ENCODE measurements around the gene XRCC6. TPM values are rescaled to one million over a fixed set of nuclear protein-coding genes. Genes with fewer than 3 reads are reported as not detected.
A peak's percentile ranks its signal among the peaks of the same experiment; 100 is the strongest.

XRCC6 gene
- total RNA-seq, 2 donors from 2014 or later = 203 to 312 TPM

GRCh38 chr22:41695211-41695610 lies 74.1 kb downstream of the XRCC6 start:
- no peak for DNase-seq
- peaks cover 7% of the 10 kb centered on the region for H3K4me1 ChIP-seq
- H3K27me3 ChIP-seq = no peaks in the 10 kb centered on the region
- intact Hi-C loops (cut with DNase I) = loop anchor here (5.0 kb wide), 1 partner anchor 247 kb away; no protein-coding TSS in a partner anchor
- TF ChIP-seq CTCF (IDR thresholded peaks at IDR 0.05) = no peak
- no peaks in the 10 kb centered on the region for H3K9me3 ChIP-seq
- H3K36me3 ChIP-seq = no peaks in the 10 kb centered on the region
- H3K9ac ChIP-seq (ENCODE audit: low read depth in 2 of 2, low read length in 2 of 2) = no peak overlapping the region
- no peak overlapping the region for H3K27ac ChIP-seq
- H3K4me3 ChIP-seq = no peak overlapping the region

- Histone ChIP-seq H3K9ac (ENCODE audit: low read depth in 2 of 2, low read length in 2 of 2) (peak overlapping the region in 1 of 2 donors; percentile 60), H3K4me3 (no peak overlapping the region), H3K4me1 (peaks cover 7% of the 10 kb centered on the region), H3K27ac (no peak overlapping the region), H3K9me3 (no peaks in the 10 kb centered on the region), H3K27me3 (no peaks in the 10 kb centered on the region), H3K36me3 (no peaks in the 10 kb centered on the region)
- DNase-seq = no peak
- intact Hi-C loops (cut with DNase I) = loop anchor here (5.0 kb wide), 1 partner anchor 246 kb away; no protein-coding TSS in a partner anchor
- TF ChIP-seq CTCF (IDR thresholded peaks at IDR 0.05) = no peak
Observed at GRCh38 chr22:41696703-41697102, 75.6 kb downstream of the XRCC6 start.

GRCh38 chr22:41697126-41697775 lies 76.2 kb downstream of the XRCC6 start:
- H3K36me3 ChIP-seq = no peaks in the 10 kb centered on the region
- peak overlapping the region; percentile 26 for H3K4me3 ChIP-seq
- intact Hi-C loops (cut with DNase I) = loop anchor here (5.0 kb wide), 1 partner anchor 245 kb away; no protein-coding TSS in a partner anchor
- peak; percentile 97 for DNase-seq
- H3K9me3 ChIP-seq = no peaks in the 10 kb centered on the region
- no peak overlapping the region for H3K27ac ChIP-seq
- H3K4me1 ChIP-seq = peaks cover 7% of the 10 kb centered on the region
- H3K9ac ChIP-seq (ENCODE audit: low read depth in 2 of 2, low read length in 2 of 2) = peak overlapping the region in 1 of 2 donors; percentile 60
- H3K27me3 ChIP-seq = no peaks in the 10 kb centered on the region
- TF ChIP-seq CTCF (IDR thresholded peaks at IDR 0.05) = peak; percentile 99

GRCh38 chr22:41699264-41700107 lies 78.4 kb downstream of the XRCC6 start, which contains the start of gene MEI1:
Gene MEI1, plus strand, starts transcription at chr22:41699503. Its CDS starts 36 bp downstream, at chr22:41699539.
- H3K9me3 ChIP-seq = no peaks in the 10 kb centered on the region
- intact Hi-C loops (cut with DNase I) = loop anchor here (5.0 kb wide), 1 partner anchor 243 kb away; no protein-coding TSS in a partner anchor
- H3K9ac ChIP-seq (ENCODE audit: low read depth in 2 of 2, low read length in 2 of 2) = no peak within 1 kb of the TSS
- H3K4me3 ChIP-seq = no peak within 1 kb of the TSS
- H3K4me1 ChIP-seq = peaks cover 7% of the 10 kb centered on the region
- no peaks in the 10 kb centered on the region for H3K36me3 ChIP-seq
- H3K27me3 ChIP-seq = no peaks in the 10 kb centered on the region
- TF ChIP-seq CTCF (IDR thresholded peaks at IDR 0.05) = no peak
- H3K27ac ChIP-seq = no peak within 1 kb of the TSS
- peak; percentile 87 for DNase-seq

GRCh38 chr22:41700108-41700364 lies 78.9 kb downstream of the XRCC6 start:
- intact Hi-C loops (cut with DNase I) = no loop called here
- Histone ChIP-seq H3K36me3 (no peaks in the 10 kb centered on the region), H3K27ac (no peak overlapping the region), H3K4me1 (peaks cover 7% of the 10 kb centered on the region), H3K9me3 (no peaks in the 10 kb centered on the region), H3K4me3 (no peak overlapping the region), H3K9ac (ENCODE audit: low read depth in 2 of 2, low read length in 2 of 2) (no peak overlapping the region), H3K27me3 (no peaks in the 10 kb centered on the region)
- no peak for TF ChIP-seq CTCF (IDR thresholded peaks at IDR 0.05)
- no peak for DNase-seq

Data from colonic mucosa (tissue), 4 donors.